H9 (cell line): ENCODE results near the gene IFT27. TPM values are rescaled to one million over a fixed set of nuclear protein-coding genes. Genes with fewer than 3 reads are reported as not detected.
A peak's percentile ranks its signal among the peaks of the same experiment; 100 is the strongest.

ENCODE experiments used
- DNase-seq: peaks from one replicate; pipeline ENCODE4 v3.0.0-alpha.2; 2017
- H2AFZ ChIP-seq: one replicate; pipeline ENCODE4 v1.6.1; 2013; ENCODE audit warnings: mild to moderate bottlenecking, low read length, control low read depth, moderate library complexity
- H2AK5ac ChIP-seq: 2 replicates; pipeline ENCODE4 v1.6.1; 2013; ENCODE audit warnings: low read length, control low read depth, mixed read lengths; ENCODE audit not compliant: insufficient read length
- H2BK120ac ChIP-seq: one replicate; pipeline ENCODE4 v1.6.1; 2013; ENCODE audit warnings: low read depth, mild to moderate bottlenecking, low read length, control low read depth, inconsistent platforms; ENCODE audit not compliant: poor library complexity, severe bottlenecking
- H2BK12ac ChIP-seq: 2 replicates; pipeline ENCODE4 v1.6.1; 2013; ENCODE audit warnings: low read length, control low read depth, mixed read lengths, low read depth; ENCODE audit not compliant: insufficient read length
- H2BK15ac ChIP-seq: 2 replicates; pipeline ENCODE4 v1.6.1; 2013; ENCODE audit warnings: low read depth, low read length, control low read depth
- H2BK20ac ChIP-seq: one replicate; pipeline ENCODE4 v1.6.1; 2013; ENCODE audit warnings: low read depth, mild to moderate bottlenecking, low read length, control low read depth, inconsistent platforms; ENCODE audit not compliant: poor library complexity, severe bottlenecking
- H2BK5ac ChIP-seq: 2 replicates; pipeline ENCODE4 v1.6.1; 2013; ENCODE audit warnings: low read length, control low read depth, mixed read lengths; ENCODE audit not compliant: insufficient read length
- H3K14ac ChIP-seq: 2 replicates; pipeline ENCODE4 v1.6.1; 2013; ENCODE audit warnings: low read length, control low read depth; ENCODE audit not compliant: insufficient read depth
- H3K18ac ChIP-seq: 2 replicates; pipeline ENCODE4 v1.6.1; 2013; ENCODE audit warnings: low read depth, mild to moderate bottlenecking, mixed read lengths, low read length, control low read depth; ENCODE audit not compliant: insufficient read length
- H3K23ac ChIP-seq: 2 replicates; pipeline ENCODE4 v1.6.1; 2013; ENCODE audit warnings: low read length, control low read depth, mixed read lengths, low read depth; ENCODE audit not compliant: insufficient read length
- H3K23me2 ChIP-seq: 2 replicates; pipeline ENCODE4 v1.6.1; 2013; ENCODE audit warnings: low read depth, mild to moderate bottlenecking, mixed read lengths, low read length, control low read depth; ENCODE audit not compliant: insufficient read length, poor library complexity, severe bottlenecking
- H3K27ac ChIP-seq: 2 replicates; pipeline ENCODE4 v1.5.1; 2013; ENCODE audit warnings: low read length, control low read depth, mixed read lengths, low read depth; ENCODE audit not compliant: insufficient read length
- H3K27me3 ChIP-seq: 2 replicates; pipeline ENCODE4 v1.6.1; 2013; ENCODE audit warnings: low read length, control low read depth, inconsistent platforms; ENCODE audit not compliant: insufficient read depth
- H3K4ac ChIP-seq: 2 replicates; pipeline ENCODE4 v1.6.1; 2013; ENCODE audit warnings: low read depth, mild to moderate bottlenecking, control low read depth, inconsistent platforms, low read length, moderate library complexity
- H3K4me1 ChIP-seq: 2 replicates; pipeline ENCODE4 v1.6.1; 2013; ENCODE audit warnings: low read length, control low read depth, inconsistent platforms; ENCODE audit not compliant: insufficient read depth
- H3K4me2 ChIP-seq: 2 replicates; pipeline ENCODE4 v1.6.1; 2013; ENCODE audit warnings: low read length, control low read depth, mixed read lengths; ENCODE audit not compliant: insufficient read length, insufficient read depth
- H3K56ac ChIP-seq: 2 replicates; pipeline ENCODE4 v1.6.1; 2013; ENCODE audit warnings: low read depth, mild to moderate bottlenecking, mixed read lengths, low read length, control low read depth; ENCODE audit not compliant: insufficient read length
- H3K79me1 ChIP-seq: 2 replicates; pipeline ENCODE4 v1.6.1; 2013; ENCODE audit warnings: low read depth, mild to moderate bottlenecking, moderate library complexity, low read length, control low read depth, inconsistent platforms; ENCODE audit not compliant: insufficient read depth, poor library complexity, severe bottlenecking
- H3K79me2 ChIP-seq: 2 replicates; pipeline ENCODE4 v1.6.1; 2013; ENCODE audit warnings: low read length, control low read depth, inconsistent platforms; ENCODE audit not compliant: insufficient read depth
- H3K9ac ChIP-seq: 2 replicates; pipeline ENCODE4 v1.6.1; 2013; ENCODE audit warnings: low read length, control low read depth, mixed read lengths; ENCODE audit not compliant: insufficient read length; ENCODE audit errors: extremely low read depth
- H3K9me3 ChIP-seq: one replicate; pipeline ENCODE4 v1.6.1; 2013; ENCODE audit warnings: low read depth, low read length, inconsistent platforms; ENCODE audit not compliant: control insufficient read depth
- H3T11ph ChIP-seq: one replicate; pipeline ENCODE4 v1.6.1; 2013; ENCODE audit warnings: mild to moderate bottlenecking, low read length, control low read depth, inconsistent platforms
- H4K20me1 ChIP-seq: one replicate; pipeline ENCODE4 v1.6.1; 2013; ENCODE audit not compliant: control insufficient read depth, insufficient read length, insufficient read depth
- H4K5ac ChIP-seq: 2 replicates; pipeline ENCODE4 v1.6.1; 2013; ENCODE audit warnings: low read depth, mild to moderate bottlenecking, mixed read lengths, low read length, control low read depth; ENCODE audit not compliant: insufficient read length
- H4K8ac ChIP-seq: replicated peaks from 2 replicates; pipeline ENCODE4 v1.6.1; 2013; ENCODE audit warnings: low read length, control low read depth, mixed read lengths, low read depth; ENCODE audit not compliant: insufficient read length
- H4K91ac ChIP-seq: 2 replicates; pipeline ENCODE4 v1.6.1; 2013; ENCODE audit warnings: low read depth, mild to moderate bottlenecking, moderate library complexity, mixed read lengths, low read length, control low read depth; ENCODE audit not compliant: insufficient read length
- H3K27ac Mint-ChIP-seq, 3 experiments: 2 replicates in 2 of 3; 3 replicates in 1 of 3; pipeline ENCODE4 v1.8.0; 2020 to 2021; ENCODE audit warnings: mixed read lengths in 3 of 3, mild to moderate bottlenecking in 1 of 3, moderate library complexity in 1 of 3
- H3K27me3 Mint-ChIP-seq: 2 replicates; pipeline ENCODE4 v1.8.0; 2021; ENCODE audit warnings: low read depth, mild to moderate bottlenecking, moderate library complexity, mixed read lengths
- H3K36me3 Mint-ChIP-seq, 3 experiments: 2 replicates in 2 of 3; 3 replicates in 1 of 3; pipeline ENCODE4 v1.8.0; 2020 to 2021; ENCODE audit warnings: low read depth in 3 of 3, mixed read lengths in 3 of 3; ENCODE audit not compliant: insufficient read depth in 1 of 3
- H3K4me1 Mint-ChIP-seq, 2 experiments: 2 replicates each; pipeline ENCODE4 v1.8.0; 2020; ENCODE audit warnings: mixed read lengths in 2 of 2
- H3K4me3 Mint-ChIP-seq, 2 experiments: 2 replicates in 1 of 2; 3 replicates in 1 of 2; pipeline ENCODE4 v1.8.0; 2020 to 2021; ENCODE audit warnings: mild to moderate bottlenecking in 2 of 2, mixed read lengths in 2 of 2, moderate library complexity in 1 of 2
- H3K9me3 Mint-ChIP-seq, 2 experiments: 2 replicates in 1 of 2; 3 replicates in 1 of 2; pipeline ENCODE4 v1.8.0; 2020; ENCODE audit warnings: mild to moderate bottlenecking in 2 of 2, mixed read lengths in 2 of 2, moderate library complexity in 1 of 2
- CTCF ChIP-seq: fragments of 200-600 bp; sonication (generic); conservative IDR thresholded peaks from 3 replicates; pipeline ENCODE4 v1.8.0; 2021; ENCODE audit warnings: antibody characterized with exemption, mild to moderate bottlenecking
- WGBS: extraction: QIAGEN DNeasy Blood & Tissue Kit; methylation state at CpG from one replicate; pipeline ENCODE4 v1.1.7; 2013; ENCODE audit warnings: missing lambda C conversion rate, low lambda C conversion rate, mixed read lengths; ENCODE audit not compliant: insufficient read length; ENCODE audit errors: extremely low coverage; 5-methylcytosine and 5-hydroxymethylcytosine counted together
- total RNA-seq: library from RNA; stranded (reverse); gene quantifications from 2 replicates; pipeline ENCODE4 v1.2.1, GENCODE V29; 2021

IFT27 gene
- total RNA-seq, 1 experiment from 2014 or later: 43.4 TPM

GRCh38 chr22:36760786-36761185 lies 15.1 kb downstream of the IFT27 start:
- H3T11ph ChIP-seq: no peak overlapping the region
- H2BK20ac ChIP-seq: no peak overlapping the region
- no peak overlapping the region for H2AK5ac ChIP-seq
- no peak overlapping the region for H3K18ac ChIP-seq
- H3K23ac ChIP-seq: no peak overlapping the region
- peak; percentile 13 for DNase-seq
- Mint-ChIP-seq H3K36me3 (peaks cover 5 to 32% (median 26%) of the 10 kb centered on the region in 3 experiments; a peak in 6 of 7 replicates), H3K9me3 (no peaks in the 10 kb centered on the region; a peak in 1 of 5 replicates), H3K4me3 (no peak overlapping the region), H3K27ac (no peak overlapping the region), H3K4me1 (peaks cover 2 to 15% of the 10 kb centered on the region in 2 experiments; a peak in 3 of 4 replicates), H3K27me3 (no peaks in the 10 kb centered on the region)
- H2BK12ac ChIP-seq: no peak overlapping the region
- H4K5ac ChIP-seq: no peak overlapping the region
- no peaks in the 10 kb centered on the region for H3K9me3 ChIP-seq
- H3K23me2 ChIP-seq: no peaks in the 10 kb centered on the region
- no peak overlapping the region for H3K14ac ChIP-seq
- no peaks in the 10 kb centered on the region for H3K4me1 ChIP-seq
- H3K27ac ChIP-seq: no peak overlapping the region
- H4K8ac ChIP-seq: no peak overlapping the region
- no peak overlapping the region for H2BK5ac ChIP-seq
- H3K27me3 ChIP-seq: no peaks in the 10 kb centered on the region
- H4K20me1 ChIP-seq: no peaks in the 10 kb centered on the region
- H2BK120ac ChIP-seq: no peak overlapping the region
- no peaks in the 10 kb centered on the region for H3K79me2 ChIP-seq
- no peak overlapping the region for H3K4ac ChIP-seq
- no peak overlapping the region for H3K4me2 ChIP-seq
- WGBS: no CpG with 5 or more reads among the region's 11 CpGs
- no peak overlapping the region for H3K9ac ChIP-seq
- no peak overlapping the region for H3K56ac ChIP-seq
- no peak overlapping the region for H2BK15ac ChIP-seq
- no peak overlapping the region for H2AFZ ChIP-seq
- no peak for TF ChIP-seq CTCF
- H3K79me1 ChIP-seq: no peaks in the 10 kb centered on the region
- no peak overlapping the region for H4K91ac ChIP-seq
